ENCODE results near the gene FBXO22. TPM values are rescaled to one million over a fixed set of nuclear protein-coding genes. Genes with fewer than 3 reads are reported as not detected.
"Not testable (repeated sequence)": the region's sequence is repeated elsewhere in the genome, so short reads cannot be mapped to it uniquely, and the experiment has no call there.

FBXO22 gene
- total RNA-seq, 1 donor from 2014 or later, result 13.0 TPM

DNA sequence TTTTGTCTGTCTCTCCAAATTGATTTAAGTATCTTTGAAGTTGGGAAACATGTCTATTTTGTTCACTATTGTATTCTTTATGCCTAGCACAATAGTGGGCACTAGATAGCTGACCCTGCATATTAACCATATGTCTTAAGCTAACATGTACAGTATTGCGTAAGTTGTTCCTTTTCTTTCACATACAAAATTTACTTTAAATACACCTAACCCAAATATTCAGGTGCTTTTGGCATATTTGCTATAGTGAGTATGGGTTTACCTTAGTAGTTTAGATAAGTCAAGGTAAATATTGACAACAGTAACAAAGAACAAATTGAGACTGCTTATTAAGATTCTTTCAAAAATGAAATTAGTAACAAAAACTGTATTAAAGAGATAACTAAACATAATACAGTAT, 57.7 kb downstream of the FBXO22 start:
- intact Hi-C loops (cut with DNase I), result no loop called here
- Histone ChIP-seq H3K9me3 (no peaks in the 10 kb centered on the region), H3K4me3 (no peak overlapping the region), H3K27me3 (no peaks in the 10 kb centered on the region), H3K36me3 (no peaks in the 10 kb centered on the region), H3K4me1 (no peaks in the 10 kb centered on the region), H3K27ac (no peak overlapping the region)
- DNase-seq (ENCODE audit: extremely low spot score in 2 of 2), result no peak
- TF ChIP-seq POLR2A (IDR thresholded peaks at IDR 0.05), result no peak
- no peak for TF ChIP-seq POLR2AphosphoS5 (IDR thresholded peaks at IDR 0.05; ENCODE audit: insufficient read depth in 1 of 2, low read depth in 1 of 2)
- TF ChIP-seq CTCF (IDR thresholded peaks at IDR 0.05), result no peak

DNA sequence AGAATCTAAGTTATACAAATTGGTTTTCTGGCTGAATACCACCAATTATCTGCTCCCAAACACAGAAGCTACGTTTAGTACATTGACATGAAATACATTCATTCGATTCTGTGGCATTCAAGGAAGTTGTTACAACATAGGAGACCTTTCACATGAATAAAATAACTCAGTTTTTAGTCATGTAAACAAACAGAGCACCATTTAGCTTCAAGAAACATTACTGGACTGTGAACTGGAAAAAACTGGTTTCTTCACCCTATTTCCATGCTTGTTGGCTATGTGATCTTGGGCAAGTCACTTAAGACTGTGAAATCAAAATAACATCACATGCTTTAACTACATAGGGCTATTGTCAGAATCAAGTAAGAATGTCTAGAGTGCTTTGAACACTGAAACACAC, 62.4 kb downstream of the FBXO22 start:
- H3K36me3 ChIP-seq, result no peaks in the 10 kb centered on the region
- H3K4me1 ChIP-seq, result no peaks in the 10 kb centered on the region
- DNase-seq (ENCODE audit: extremely low spot score in 2 of 2), result no peak
- no peak overlapping the region for H3K27ac ChIP-seq
- no peaks in the 10 kb centered on the region for H3K27me3 ChIP-seq
- intact Hi-C loops (cut with DNase I), result no loop called here
- H3K9me3 ChIP-seq, result no peaks in the 10 kb centered on the region
- no peak for TF ChIP-seq POLR2A (IDR thresholded peaks at IDR 0.05)
- no peak for TF ChIP-seq POLR2AphosphoS5 (IDR thresholded peaks at IDR 0.05; ENCODE audit: insufficient read depth in 1 of 2, low read depth in 1 of 2)
- no peak for TF ChIP-seq CTCF (IDR thresholded peaks at IDR 0.05)
- no peak overlapping the region for H3K4me3 ChIP-seq

DNA sequence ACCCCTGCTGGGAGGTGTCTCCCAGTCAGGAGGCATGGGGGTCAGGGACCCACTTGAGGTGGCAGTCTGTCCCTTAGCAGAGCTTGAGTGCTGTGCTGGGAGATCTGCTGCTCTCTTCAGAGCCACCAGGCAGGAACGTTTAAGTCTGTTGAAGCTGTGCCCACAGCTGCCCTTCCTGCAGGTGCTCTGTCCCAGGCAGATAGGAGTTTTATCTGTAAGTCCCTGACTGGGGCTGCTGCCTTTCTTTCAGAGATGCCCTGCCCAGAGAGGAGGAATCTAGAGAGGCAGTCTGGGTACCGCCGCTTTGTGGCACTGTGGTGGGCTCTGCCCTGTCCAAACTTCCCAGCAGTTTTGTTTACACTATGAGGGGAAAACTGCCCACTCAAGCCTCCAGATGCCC, 73.1 kb downstream of the FBXO22 start:
- H3K27me3 ChIP-seq; intact Hi-C loops (cut with DNase I); H3K4me3 ChIP-seq; H3K9me3 ChIP-seq; H3K27ac ChIP-seq; H3K36me3 ChIP-seq; H3K4me1 ChIP-seq; DNase-seq (ENCODE audit: extremely low spot score in 2 of 2): not testable (repeated sequence)

- intact Hi-C loops (cut with DNase I), result no loop called here
- Histone ChIP-seq H3K9me3 (no peaks in the 10 kb centered on the region), H3K4me1 (no peaks in the 10 kb centered on the region), H3K4me3 (no peak overlapping the region), H3K27ac (no peak overlapping the region), H3K27me3 (no peaks in the 10 kb centered on the region), H3K36me3 (no peaks in the 10 kb centered on the region)
- no peak for DNase-seq (ENCODE audit: extremely low spot score in 2 of 2)
- TF ChIP-seq POLR2A (IDR thresholded peaks at IDR 0.05) (no peak), CTCF (IDR thresholded peaks at IDR 0.05) (no peak), POLR2AphosphoS5 (IDR thresholded peaks at IDR 0.05; ENCODE audit: insufficient read depth in 1 of 2, low read depth in 1 of 2) (no peak)
Measured at GRCh38 chr15:75981149-75981815, 77.6 kb downstream of the FBXO22 start.

DNA sequence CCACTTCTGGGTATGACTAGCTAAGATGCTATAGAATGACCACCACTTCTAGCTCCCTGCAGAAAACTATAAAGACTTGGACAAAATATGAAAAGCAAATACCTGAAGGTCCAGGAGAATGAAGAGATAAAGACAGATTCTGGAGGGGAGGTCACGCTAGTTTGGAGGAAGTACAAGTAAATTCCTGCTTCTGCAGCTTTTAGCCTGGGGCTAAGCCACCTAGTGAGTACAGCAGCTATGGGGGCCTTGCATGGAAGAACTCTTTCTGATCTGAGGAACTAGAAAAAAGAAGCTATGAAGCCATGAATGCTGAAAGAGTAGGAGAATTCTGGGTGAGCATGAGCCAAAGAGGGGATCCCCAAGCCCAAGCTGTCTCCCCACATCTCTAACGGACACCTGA, 78.8 kb downstream of the FBXO22 start:
- no peak for DNase-seq (ENCODE audit: extremely low spot score in 2 of 2)
- Histone ChIP-seq H3K27ac (no peak overlapping the region), H3K4me3 (no peak overlapping the region), H3K4me1 (no peaks in the 10 kb centered on the region), H3K9me3 (no peaks in the 10 kb centered on the region), H3K27me3 (no peaks in the 10 kb centered on the region), H3K36me3 (no peaks in the 10 kb centered on the region)
- intact Hi-C loops (cut with DNase I), result no loop called here
- TF ChIP-seq POLR2A (IDR thresholded peaks at IDR 0.05), result no peak
- no peak for TF ChIP-seq POLR2AphosphoS5 (IDR thresholded peaks at IDR 0.05; ENCODE audit: insufficient read depth in 1 of 2, low read depth in 1 of 2)
- TF ChIP-seq CTCF (IDR thresholded peaks at IDR 0.05), result no peak

DNA sequence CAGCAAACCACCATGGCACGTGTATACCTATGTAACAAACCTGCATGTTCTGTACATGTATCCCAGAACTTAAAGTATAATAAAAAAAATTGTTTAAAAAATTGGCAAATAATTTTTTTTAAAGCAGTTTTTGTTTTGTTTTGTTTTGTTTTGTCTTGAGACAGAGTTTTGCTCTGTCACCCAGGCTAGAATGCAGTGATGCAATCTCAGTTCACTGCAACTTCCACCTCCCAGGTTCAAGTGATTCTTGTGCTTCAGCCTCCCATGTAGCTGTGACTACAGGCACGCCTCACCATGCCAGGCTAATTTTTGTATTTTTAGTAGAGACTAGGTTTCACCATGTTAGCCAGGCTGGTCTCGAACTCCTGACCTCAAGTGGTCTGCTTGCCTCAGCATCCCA, 81.0 kb downstream of the FBXO22 start:
- H3K4me1 ChIP-seq; H3K27ac ChIP-seq; DNase-seq (ENCODE audit: extremely low spot score in 2 of 2); intact Hi-C loops (cut with DNase I); H3K27me3 ChIP-seq; H3K9me3 ChIP-seq; H3K4me3 ChIP-seq; H3K36me3 ChIP-seq: not testable (repeated sequence)

Measured in vagina (tissue), 2 donors.